NCI-H1417 (cell line): ENCODE measurements around the gene SPTLC2.

ENCODE experiments used
- DNase-seq, 3 experiments: peaks; one replicate each; lab custom pipeline; 2025; lab: John Stamatoyannopoulos, UW

The SPTLC2 gene

GRCh38 chr14:77623201-77623600 is 6.8 kb upstream of the SPTLC2 start:
- DNase-seq = no peak

DNA sequence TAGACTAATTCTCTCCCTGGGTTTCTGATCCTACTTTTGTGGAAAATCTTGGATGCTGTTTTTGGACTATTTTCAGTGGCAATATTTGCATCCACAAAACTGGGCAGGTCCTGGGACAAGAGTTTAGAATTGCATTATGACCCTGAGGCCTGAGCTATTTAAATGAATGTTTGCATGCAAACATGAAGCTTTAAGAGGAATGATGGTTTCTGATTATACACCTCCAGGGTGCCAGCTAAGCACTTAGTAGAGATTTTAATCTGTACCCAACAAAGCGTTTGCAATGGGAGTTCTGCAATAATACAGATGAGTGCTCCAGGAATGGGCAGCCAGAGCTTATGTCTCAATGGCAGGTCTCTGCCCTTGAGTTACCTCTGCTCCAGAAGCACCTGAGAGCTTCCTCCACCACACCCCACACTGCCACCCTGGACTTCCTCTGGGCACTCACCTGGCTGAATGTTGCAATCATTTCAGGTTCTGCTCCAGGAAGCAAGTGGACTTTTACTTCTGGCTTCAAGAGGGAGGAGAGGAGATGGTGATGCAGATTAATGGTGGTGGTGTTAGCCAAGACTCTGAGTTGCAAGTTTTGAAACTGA is 6.0 kb upstream of the SPTLC2 start:
- no peak for DNase-seq

GRCh38 chr14:77620222-77620870 is 3.9 kb upstream of the SPTLC2 start:
- no peak for DNase-seq

DNA sequence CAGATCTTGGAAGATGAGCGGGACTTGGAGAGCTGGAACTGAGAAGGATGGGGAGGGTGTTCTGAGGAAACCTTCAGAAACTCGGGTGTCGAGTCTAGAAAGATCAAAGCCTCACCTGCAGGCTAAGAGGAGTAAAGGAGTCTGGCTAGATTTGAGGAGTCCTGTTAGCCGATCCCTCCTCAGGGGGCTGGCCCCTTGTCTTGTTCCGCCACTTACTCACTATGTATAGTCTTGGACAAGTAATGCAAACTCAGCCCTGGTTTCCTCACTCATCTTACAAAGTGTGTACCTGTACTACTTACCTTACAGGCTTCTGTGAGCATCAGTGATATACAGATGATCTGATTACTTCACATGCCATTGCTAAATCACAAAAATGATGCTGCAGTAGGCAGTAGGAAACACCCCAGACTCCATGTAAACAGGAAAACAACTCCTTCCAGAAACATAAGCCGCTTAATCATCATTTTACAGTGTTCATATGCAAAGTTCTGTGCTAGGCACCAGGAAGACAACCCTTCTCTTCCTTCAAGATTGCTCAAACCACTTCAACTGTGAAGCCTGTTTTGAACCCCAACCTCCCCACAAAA is 2.0 kb upstream of the SPTLC2 start:
- no peak for DNase-seq

GRCh38 chr14:77616133-77616453 is 344 bp downstream of the SPTLC2 start:
- no peak for DNase-seq

GRCh38 chr14:77615361-77616132 is 890 bp downstream of the SPTLC2 start:
- peak in 1 of 3 experiments; percentile 70 for DNase-seq

DNA sequence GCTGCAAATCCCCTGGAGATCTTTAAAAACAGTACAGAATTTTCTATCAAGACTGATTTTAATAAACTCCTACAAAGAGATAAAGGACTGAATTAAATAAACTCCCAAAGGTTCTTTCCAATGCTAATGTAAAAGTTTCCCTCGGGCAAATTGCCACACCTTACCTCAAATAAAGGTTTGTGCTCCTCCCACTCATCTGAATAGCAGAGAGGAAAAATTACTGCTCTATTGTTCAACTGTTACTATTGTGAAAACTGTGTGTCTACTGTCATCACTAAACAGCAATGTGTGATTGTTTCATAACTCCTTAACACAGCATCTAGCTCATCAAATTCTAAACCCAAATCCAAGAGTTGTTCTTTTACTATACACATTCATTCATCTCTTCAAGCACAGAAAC is 3.2 kb downstream of the SPTLC2 start:
- DNase-seq = no peak

GRCh38 chr14:77612011-77612620 is 4.3 kb downstream of the SPTLC2 start:
- DNase-seq = no peak

GRCh38 chr14:77610553-77610952 is 5.9 kb downstream of the SPTLC2 start:
- DNase-seq = no peak

GRCh38 chr14:77609922-77610321 is 6.5 kb downstream of the SPTLC2 start:
- no peak for DNase-seq

GRCh38 chr14:77607741-77608302 is 8.6 kb downstream of the SPTLC2 start:
- no peak for DNase-seq

- DNase-seq = no peak
Measured at GRCh38 chr14:77605392-77605972, 11.0 kb downstream of the SPTLC2 start.

GRCh38 chr14:77603654-77604255 is 12.7 kb downstream of the SPTLC2 start:
- DNase-seq = no peak

GRCh38 chr14:77603031-77603430 is 13.4 kb downstream of the SPTLC2 start:
- no peak for DNase-seq

DNA sequence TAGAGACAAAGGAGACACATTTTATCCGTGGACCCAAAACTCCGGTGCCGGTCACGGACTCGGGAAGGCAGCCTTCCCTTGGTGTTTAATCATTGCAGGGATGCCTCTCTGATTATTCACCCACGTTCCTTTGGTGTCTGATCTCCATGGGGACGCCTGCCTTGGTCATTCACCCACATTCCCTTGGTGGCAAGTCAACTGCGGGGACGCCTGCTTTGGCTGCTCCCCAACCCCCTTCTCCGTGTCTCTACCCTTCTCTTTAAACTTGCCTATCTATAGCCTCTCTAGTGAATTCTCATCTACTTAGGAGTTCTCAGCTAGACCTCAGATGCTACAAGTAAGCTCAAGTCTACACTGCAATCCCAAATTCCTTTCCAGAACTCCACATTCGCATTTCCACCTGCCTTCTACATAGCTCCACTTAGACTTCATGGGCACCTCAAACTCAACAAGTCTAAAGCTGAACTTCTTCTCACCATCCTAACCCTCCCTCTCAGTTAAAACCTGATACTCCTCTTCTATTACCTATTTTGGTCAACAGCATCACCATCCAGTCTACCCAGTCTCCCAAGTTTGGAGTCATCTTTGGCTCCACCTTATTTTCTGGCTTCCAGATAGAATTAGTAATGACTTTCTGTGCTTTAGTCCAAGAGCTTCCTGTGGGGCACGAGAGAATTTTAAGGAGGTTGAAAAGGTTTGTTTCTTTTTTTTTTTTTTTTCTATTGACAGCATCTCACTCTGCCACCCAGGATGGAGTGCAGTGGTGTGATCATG is 14.4 kb downstream of the SPTLC2 start:
- no peak for DNase-seq

DNA sequence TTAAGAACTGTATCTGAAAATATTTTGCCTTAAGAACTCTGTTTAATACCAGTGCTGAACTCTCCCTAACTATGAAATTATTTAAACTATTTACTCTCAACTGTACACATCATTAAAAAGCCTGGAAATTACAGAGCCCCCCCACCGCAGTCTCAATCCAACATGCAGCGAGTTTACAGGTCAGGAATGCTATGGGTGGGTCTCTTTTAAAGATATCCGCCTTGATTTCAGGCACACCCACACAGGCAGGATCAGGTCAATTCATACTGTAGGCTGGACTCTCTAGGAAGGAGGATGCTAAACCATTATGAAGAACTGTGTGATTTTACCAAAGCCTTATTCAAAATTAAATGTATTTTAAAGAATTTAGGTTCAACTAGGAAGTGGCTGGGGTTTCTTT is 16.5 kb downstream of the SPTLC2 start:
- no peak for DNase-seq

GRCh38 chr14:77598366-77599070 is 17.9 kb downstream of the SPTLC2 start:
- no peak for DNase-seq

- no peak for DNase-seq
Measured at GRCh38 chr14:77593501-77593961, 22.9 kb downstream of the SPTLC2 start.

DNA sequence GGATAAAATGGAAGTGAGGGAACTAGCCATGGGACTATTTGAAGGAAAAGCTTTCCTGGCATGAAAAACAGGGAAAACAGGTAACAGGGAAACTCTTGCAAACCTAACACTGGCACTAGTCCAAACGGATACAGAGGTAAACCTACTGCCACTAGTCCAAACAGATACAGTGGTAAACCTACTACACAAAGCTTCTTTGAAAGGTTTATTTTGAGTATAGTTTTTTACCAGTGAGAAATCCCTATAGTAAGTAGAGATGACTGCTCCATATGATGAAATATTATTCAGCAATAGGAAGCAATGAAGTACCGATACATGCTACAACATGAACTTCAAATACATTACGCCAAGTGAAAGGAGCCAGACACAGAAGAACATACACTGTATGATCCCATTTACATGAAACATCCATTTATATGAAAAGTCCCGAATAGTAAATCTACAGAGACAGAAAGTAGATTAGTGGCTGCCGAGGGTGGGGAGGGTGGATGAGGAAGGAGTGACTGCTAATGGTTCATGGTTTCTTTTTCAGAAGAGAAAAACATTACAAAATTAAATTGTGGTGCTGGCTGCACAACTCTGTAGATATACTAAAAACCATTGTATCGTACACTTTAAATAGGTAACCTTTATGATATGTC is 25.5 kb downstream of the SPTLC2 start:
- no peak for DNase-seq
